D721Med (cell line): ENCODE data around the gene IDH3A.

ENCODE experiments used
- DNase-seq: peaks from one replicate; pipeline ENCODE4 v3.0.0; 2011; ENCODE audit warnings: low spot score; ENCODE audit not compliant: insufficient read length
- FAIRE-seq: peaks from 2 replicates; lab custom pipeline; 2011; peaks lifted over from hg19 to GRCh38; lab: Jason Lieb, UNC
- TF ChIP-seq, protein P1 (sequence below): IDR thresholded peaks from 2 replicates; pipeline ENCODE4 v1.5.1; 2012; ENCODE audit warnings: mild to moderate bottlenecking, control low read depth; ENCODE audit not compliant: insufficient read depth; ENCODE audit errors: missing control alignments

The IDH3A gene

DNA sequence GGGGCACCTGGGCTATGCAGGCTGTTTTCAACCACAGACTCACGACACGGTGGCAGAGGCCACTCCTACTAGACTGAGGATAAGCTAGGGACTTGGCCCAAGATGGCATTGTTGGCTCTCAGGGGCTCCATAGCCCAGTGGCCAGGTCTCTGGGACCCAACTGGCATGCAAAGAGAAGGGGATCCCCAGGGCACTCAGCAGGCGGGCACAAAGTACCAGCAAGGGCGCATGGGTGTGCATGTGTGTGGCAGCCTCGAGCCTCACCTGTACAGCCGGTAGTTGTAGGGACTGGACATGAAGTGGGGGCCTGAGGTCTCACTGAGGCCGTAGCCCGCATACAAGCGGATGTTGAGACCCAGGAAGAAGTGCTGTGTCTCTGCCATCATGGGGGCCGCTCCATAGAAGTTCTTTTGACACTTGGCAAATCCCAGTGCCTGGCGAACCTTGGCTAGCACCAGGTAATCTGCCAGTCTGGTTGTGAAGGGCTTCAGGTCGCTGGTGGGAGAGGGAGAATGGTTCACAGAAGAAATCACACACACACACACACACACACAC, 30.2 kb downstream of the IDH3A start:
- no peak for DNase-seq
- FAIRE-seq: no peak
- TF ChIP-seq, protein P1, sequence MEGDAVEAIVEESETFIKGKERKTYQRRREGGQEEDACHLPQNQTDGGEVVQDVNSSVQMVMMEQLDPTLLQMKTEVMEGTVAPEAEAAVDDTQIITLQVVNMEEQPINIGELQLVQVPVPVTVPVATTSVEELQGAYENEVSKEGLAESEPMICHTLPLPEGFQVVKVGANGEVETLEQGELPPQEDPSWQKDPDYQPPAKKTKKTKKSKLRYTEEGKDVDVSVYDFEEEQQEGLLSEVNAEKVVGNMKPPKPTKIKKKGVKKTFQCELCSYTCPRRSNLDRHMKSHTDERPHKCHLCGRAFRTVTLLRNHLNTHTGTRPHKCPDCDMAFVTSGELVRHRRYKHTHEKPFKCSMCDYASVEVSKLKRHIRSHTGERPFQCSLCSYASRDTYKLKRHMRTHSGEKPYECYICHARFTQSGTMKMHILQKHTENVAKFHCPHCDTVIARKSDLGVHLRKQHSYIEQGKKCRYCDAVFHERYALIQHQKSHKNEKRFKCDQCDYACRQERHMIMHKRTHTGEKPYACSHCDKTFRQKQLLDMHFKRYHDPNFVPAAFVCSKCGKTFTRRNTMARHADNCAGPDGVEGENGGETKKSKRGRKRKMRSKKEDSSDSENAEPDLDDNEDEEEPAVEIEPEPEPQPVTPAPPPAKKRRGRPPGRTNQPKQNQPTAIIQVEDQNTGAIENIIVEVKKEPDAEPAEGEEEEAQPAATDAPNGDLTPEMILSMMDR: no peak

DNA sequence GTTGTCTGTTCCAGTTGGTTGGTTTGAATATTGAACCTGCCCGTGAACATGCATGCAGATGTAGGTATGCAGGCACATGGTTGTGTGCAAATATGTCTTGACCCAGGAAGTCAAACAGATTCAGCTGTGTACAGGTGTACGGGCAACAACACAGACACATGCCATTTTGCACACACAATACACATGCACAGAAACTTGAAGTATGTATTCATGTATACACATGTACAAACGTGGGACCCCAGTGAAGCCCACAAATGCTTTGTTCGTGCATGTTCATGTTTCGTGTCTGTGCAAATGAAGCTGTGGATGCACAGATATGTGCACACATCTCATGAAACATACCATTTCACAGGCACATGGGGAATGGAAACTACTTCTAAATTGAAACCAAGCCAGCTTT, 30.7 kb downstream of the IDH3A start:
- FAIRE-seq (no peak), DNase-seq (no peak)
- TF ChIP-seq, protein P1: no peak

DNA sequence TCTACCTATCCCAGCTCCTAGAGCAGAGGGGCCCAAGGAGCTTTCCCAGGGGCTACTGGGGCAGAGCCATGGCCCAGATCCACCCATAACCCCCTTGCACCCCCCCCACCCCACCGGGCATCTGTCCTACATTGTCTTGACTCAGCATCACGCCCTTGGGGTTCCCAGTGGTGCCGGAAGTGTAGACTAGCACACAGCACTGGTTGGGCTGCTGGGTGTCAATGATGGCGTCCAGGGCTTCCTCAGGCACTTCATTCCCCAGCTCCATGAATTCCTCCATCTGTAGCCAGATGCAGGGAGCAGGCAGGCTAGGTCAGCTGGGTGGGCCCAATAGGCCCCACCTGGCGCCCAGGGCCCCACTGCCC, 33.2 kb downstream of the IDH3A start:
- DNase-seq: no peak
- TF ChIP-seq, protein P1: no peak
- no peak for FAIRE-seq

DNA sequence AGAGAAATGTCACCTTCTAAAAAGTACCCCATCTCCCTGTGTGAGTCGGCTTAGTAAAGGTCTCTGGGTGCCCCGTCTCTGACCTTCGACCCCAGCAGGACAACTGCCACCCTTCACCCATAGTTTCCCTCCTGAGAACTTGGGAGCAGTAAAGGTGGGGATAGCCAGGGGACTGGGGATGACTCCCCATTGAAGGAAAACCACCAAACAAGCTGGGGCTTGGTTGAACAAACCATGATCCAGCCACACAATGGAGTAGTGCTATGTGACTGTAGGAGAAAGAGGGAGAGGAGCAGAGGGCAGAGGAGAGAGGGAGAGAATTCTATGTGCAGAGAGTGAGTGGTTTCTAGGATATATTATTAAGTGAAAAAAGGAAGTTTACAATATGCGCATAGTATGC, 33.7 kb downstream of the IDH3A start:
- TF ChIP-seq, protein P1: no peak
- FAIRE-seq (no peak), DNase-seq (no peak)

DNA sequence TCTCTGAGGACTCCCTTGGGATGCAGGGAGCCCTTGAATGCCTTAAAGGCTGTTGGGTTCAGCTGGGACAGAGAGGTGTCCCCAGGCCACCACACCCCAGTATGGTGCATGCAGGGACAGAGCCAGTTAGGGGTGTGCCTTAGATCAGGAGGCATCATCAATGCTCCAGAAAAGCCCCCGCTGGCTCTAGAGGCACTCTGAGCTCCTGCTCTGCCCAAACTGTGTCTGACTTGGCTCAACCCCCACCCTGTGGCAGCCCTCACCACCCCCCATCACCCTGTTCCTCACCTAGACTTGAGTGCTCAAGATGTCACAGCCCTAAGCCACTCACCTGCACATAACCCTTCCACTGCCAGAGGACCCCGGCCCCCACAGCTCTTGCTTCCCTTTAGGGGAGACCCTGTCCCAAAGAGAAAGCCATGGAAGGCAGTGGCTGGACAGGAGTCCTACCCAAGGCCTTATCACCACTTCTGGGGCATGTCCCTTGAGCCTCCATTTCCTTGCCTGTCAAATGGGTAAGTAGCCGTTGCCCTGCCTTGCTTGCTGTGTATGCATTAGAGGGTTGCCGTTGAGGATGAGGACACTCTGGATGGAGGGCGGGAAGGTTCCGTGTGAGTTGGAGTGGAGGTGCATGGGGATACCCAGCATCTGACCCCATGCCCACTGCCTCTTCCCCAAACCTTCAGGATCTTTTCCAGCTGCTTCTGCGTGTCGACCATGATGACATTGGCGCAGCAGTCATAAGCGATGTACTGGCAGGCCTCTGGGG, 43.8 kb downstream of the IDH3A start:
- FAIRE-seq (no peak), DNase-seq (no peak)
- TF ChIP-seq, protein P1: no peak

DNA sequence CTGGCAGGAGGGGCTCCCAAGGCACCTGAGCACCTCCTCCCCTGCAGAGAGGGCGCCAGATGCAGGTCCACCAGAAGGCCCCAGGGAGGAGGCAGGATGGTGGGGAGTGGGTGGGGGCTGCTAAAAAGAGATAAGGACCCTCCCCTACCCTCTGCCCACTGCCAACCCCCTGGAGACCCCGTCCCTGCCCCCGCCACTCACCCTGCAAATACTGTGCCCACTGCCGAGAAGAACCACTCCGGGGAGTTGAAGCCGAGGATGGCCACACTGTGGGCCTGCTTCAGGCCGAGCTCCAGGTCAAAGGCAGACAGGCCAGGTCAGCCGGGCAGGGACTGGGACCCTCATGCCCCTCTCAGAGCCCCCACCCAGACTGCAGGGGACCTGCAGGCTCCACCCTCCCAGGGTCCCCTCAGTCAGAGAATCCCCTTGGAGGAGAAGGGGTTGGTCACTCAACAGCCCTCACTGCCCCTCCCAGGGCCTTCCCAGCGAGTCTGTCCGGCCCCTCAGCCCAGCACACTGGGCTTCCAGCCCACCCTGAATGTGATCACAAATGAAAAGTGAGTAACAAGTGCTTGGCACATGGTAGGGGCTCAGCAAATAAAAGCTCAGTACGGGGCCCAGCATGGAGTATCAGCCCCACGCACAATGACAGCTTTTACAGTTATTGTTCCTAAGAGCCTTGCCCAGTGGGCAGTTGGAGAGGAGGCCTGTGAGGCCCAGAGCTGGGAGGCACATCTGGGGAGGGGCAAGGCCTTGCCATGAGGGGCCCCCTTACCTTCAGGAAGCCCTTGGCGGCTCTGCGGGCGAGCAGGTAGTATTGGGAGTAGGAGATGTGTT, 44.8 kb downstream of the IDH3A start:
- TF ChIP-seq, protein P1: no peak
- FAIRE-seq (no peak), DNase-seq (no peak)

DNA sequence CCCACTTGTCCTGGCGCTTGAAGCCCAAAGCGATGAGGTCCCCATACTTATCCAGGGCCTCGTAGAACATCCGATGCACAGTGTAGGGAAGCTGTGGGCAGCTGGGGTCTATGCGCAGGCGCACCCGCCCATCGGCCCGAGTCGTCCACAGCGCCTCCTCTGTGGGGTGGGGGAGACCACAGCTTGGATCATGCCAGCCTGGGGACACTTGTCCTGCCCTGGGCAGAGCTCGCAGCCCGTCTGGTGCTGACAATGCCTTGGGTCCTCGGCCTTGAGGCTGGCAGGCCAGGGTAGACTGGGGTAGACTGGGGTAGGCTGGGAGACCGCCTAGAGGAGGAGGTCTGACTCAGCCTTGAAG, 45.4 kb downstream of the IDH3A start:
- FAIRE-seq (no peak), DNase-seq (no peak)
- TF ChIP-seq, protein P1: no peak
